Loucy (cell line): ENCODE measurements around the gene THOP1.

Source experiments
- H2AFZ ChIP-seq: fragments of 200-600 bp; sonication (generic); 2 replicates; pipeline ENCODE4 v1.6.0; 2016; ENCODE audit warnings: antibody characterized with exemption, mild to moderate bottlenecking, low read length, moderate library complexity
- H3F3A ChIP-seq: fragments of 200-600 bp; 2 replicates; pipeline ENCODE4 v1.6.0; 2016; ENCODE audit warnings: antibody characterized with exemption, low read depth, mild to moderate bottlenecking
- H3K27me3 ChIP-seq: fragments of 200-600 bp; sonication (generic); 2 replicates; pipeline ENCODE4 v1.6.1; 2014; ENCODE audit warnings: low read length, mild to moderate bottlenecking; ENCODE audit not compliant: insufficient read depth, poor library complexity, severe bottlenecking
- H3K36me3 ChIP-seq: fragments of 200-600 bp; sonication (generic); 2 replicates; pipeline ENCODE4 v1.6.1; 2016; ENCODE audit warnings: low read length; ENCODE audit not compliant: insufficient read depth
- H3K4me1 ChIP-seq: fragments of 200-600 bp; sonication (generic); 2 replicates; pipeline ENCODE4 v1.5.1; 2014; ENCODE audit warnings: low read length, mild to moderate bottlenecking; ENCODE audit not compliant: insufficient read depth, poor library complexity, severe bottlenecking
- H3K4me2 ChIP-seq: fragments of 200-600 bp; sonication (generic); 2 replicates; pipeline ENCODE4 v1.6.0; 2014; ENCODE audit warnings: antibody characterized with exemption, low read length, low read depth, mild to moderate bottlenecking; ENCODE audit not compliant: poor library complexity, severe bottlenecking
- H3K4me3 ChIP-seq: fragments of 200-600 bp; sonication (generic); 2 replicates; pipeline ENCODE4 v1.5.1; 2014; ENCODE audit warnings: low read length, mild to moderate bottlenecking, mixed read lengths; ENCODE audit not compliant: poor library complexity, severe bottlenecking
- H3K79me2 ChIP-seq: fragments of 200-600 bp; sonication (generic); 2 replicates; pipeline ENCODE4 v1.6.1; 2014; ENCODE audit warnings: low read length; ENCODE audit not compliant: insufficient read depth
- H3K9ac ChIP-seq: fragments of 200-600 bp; sonication (generic); 2 replicates; pipeline ENCODE4 v1.6.0; 2014; ENCODE audit warnings: mild to moderate bottlenecking, low read depth, low read length, moderate library complexity; ENCODE audit not compliant: poor library complexity, severe bottlenecking
- H3K9me2 ChIP-seq: fragments of 200-600 bp; sonication (generic); replicated peaks from 2 replicates; pipeline ENCODE4 v1.6.1; 2016; ENCODE audit warnings: low read depth, low read length, mixed read lengths
- H3K9me3 ChIP-seq: fragments of 200-600 bp; sonication (generic); 2 replicates; pipeline ENCODE4 v1.6.1; 2014; ENCODE audit warnings: mild to moderate bottlenecking, antibody characterized with exemption, low read length, low read depth; ENCODE audit not compliant: insufficient read depth
- H4K20me1 ChIP-seq: fragments of 200-600 bp; sonication (generic); 2 replicates; pipeline ENCODE4 v1.6.0; 2014; ENCODE audit warnings: antibody characterized with exemption, low read length, mild to moderate bottlenecking; ENCODE audit not compliant: insufficient read depth, poor library complexity, severe bottlenecking
- EZH2phosphoT487 ChIP-seq: fragments of 200-600 bp; IDR thresholded peaks from 2 replicates; pipeline ENCODE4 v1.6.1; 2018; ENCODE audit warnings: antibody characterized with exemption, mild to moderate bottlenecking, moderate library complexity, borderline replicate concordance
- TF ChIP-seq, protein P1 (sequence below): fragments of 200-600 bp; sonication (generic); conservative IDR thresholded peaks from 2 replicates; pipeline ENCODE4 v1.5.1; 2014; ENCODE audit warnings: mild to moderate bottlenecking, antibody characterized with exemption, low read length

Gene THOP1

DNA sequence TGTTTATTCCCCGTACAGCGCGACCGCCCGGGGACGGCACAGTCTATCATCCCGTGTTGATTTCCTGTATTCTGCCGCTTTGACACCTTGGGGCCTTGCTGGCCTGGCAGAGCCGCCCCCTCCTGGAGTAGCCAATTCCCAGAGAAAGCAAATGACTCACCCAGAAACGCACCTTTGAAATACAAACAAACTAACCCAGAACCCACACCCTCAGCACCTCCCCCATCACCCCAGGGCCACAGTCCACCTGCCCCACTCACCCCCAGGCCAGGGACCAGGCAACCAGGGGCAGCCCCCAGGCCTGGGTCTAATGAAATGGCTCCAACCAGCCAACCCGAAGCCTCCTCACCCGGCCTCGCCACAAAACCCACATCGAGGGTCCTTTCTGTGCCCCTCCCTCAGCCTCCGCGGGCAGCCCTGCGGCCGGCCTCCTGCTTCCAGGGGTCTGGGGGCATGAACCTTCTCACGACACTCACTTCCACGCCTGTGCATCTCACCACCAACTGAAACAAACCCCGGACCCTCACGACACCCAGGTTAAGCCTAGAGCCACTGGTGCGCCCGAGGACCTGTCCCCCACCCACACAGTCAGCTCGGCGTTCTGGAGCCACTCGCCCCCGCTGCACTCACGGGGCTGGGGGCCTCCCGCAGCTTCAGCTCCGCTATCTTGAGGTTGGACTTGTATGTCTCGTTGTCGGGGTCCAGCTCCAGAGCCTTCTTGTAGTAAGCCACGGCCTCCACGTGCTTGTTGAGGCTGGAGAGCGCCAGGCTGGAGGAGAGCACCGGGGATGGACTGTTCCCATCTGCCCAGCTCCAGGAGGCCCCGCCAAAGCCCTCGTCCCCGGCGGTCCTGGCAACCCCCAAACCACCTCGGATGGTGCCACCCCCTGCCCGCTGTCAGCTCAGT lies 23.2 kb upstream of the THOP1 start:
- Histone ChIP-seq H3K9ac (no peak overlapping the region), H3K4me2 (no peak overlapping the region), H3F3A (no peaks in the 10 kb centered on the region), H3K36me3 (peaks cover 64% of the 10 kb centered on the region), H3K4me1 (no peaks in the 10 kb centered on the region), H3K27me3 (no peaks in the 10 kb centered on the region), H3K79me2 (no peaks in the 10 kb centered on the region), H3K4me3 (no peak overlapping the region), H2AFZ (no peak overlapping the region), H3K9me2 (no peaks in the 10 kb centered on the region), H4K20me1 (peaks cover 3% of the 10 kb centered on the region), H3K9me3 (no peaks in the 10 kb centered on the region)
- no peak for TF ChIP-seq EZH2phosphoT487
- TF ChIP-seq, protein P1, sequence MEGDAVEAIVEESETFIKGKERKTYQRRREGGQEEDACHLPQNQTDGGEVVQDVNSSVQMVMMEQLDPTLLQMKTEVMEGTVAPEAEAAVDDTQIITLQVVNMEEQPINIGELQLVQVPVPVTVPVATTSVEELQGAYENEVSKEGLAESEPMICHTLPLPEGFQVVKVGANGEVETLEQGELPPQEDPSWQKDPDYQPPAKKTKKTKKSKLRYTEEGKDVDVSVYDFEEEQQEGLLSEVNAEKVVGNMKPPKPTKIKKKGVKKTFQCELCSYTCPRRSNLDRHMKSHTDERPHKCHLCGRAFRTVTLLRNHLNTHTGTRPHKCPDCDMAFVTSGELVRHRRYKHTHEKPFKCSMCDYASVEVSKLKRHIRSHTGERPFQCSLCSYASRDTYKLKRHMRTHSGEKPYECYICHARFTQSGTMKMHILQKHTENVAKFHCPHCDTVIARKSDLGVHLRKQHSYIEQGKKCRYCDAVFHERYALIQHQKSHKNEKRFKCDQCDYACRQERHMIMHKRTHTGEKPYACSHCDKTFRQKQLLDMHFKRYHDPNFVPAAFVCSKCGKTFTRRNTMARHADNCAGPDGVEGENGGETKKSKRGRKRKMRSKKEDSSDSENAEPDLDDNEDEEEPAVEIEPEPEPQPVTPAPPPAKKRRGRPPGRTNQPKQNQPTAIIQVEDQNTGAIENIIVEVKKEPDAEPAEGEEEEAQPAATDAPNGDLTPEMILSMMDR, result no peak

DNA sequence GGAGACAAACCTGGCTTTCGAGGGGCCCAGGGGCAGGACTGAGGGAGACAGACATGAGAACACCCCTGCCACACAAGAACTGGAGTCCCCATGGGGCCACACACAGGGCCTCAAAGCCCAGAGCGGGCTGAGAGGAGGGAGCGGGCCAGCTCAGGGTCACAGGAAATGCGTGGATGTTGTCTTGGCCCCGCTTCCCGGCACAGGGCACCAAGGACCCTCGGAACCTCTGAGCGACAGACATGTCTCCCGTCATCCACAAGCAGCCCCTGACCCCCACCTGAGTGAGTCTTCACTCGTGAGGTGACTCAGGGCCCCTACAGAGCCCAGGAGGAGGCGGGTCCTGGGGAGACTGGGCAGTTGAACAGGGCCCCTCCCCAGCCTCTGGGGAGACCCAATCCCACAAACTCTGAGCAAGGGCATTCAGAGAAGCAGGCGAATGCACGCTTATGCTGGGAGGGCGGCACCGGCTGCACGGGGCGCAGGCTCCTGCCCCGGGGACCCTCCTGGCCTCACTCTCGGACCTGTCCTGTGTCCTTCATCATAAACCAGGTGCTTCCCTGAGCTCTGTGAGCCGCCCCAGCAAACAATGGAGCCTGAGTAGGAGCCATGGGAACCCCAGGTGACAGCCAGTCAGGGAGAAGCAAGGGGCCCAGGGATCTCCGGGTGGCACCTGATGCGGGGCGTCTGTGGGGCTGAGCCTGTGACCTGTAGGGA lies 22.4 kb upstream of the THOP1 start:
- Histone ChIP-seq H4K20me1 (peaks cover 3% of the 10 kb centered on the region), H3K4me2 (no peak overlapping the region), H3K4me1 (no peaks in the 10 kb centered on the region), H3K27me3 (no peaks in the 10 kb centered on the region), H3K79me2 (peaks cover 2% of the 10 kb centered on the region; the same call in 1 of the 2 replicates), H3K4me3 (no peak overlapping the region), H3K9me2 (no peaks in the 10 kb centered on the region), H2AFZ (no peak overlapping the region), H3K9ac (no peak overlapping the region), H3K36me3 (peaks cover 72% of the 10 kb centered on the region), H3F3A (no peaks in the 10 kb centered on the region), H3K9me3 (no peaks in the 10 kb centered on the region)
- TF ChIP-seq, protein P1, result no peak
- TF ChIP-seq EZH2phosphoT487, result no peak

DNA sequence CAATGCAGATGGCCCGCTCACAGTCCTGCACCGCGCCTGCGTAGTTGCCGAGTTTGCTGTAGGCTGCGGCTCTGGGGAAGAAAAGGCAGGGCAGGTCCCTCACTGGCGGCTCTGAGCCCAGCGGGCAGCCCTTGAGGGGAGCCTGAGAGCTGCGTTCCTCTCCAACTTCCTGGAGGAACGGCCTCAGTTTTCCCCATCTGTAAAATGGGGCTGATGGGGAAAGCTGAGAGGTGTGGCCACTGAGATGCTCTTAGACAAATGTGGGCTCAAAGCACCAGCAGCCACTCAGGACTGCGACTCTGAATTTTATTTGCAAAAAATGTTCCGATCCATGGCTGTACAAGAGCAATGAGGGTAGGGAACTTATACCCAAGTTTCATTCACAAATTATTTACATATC lies 21.6 kb upstream of the THOP1 start:
- Histone ChIP-seq H3K9ac (no peak overlapping the region), H3K9me3 (no peaks in the 10 kb centered on the region), H3K27me3 (no peaks in the 10 kb centered on the region), H3K9me2 (no peaks in the 10 kb centered on the region), H2AFZ (no peak overlapping the region), H3K79me2 (peaks cover 4% of the 10 kb centered on the region; the same call in 1 of the 2 replicates), H3K36me3 (peaks cover 75% of the 10 kb centered on the region), H3F3A (no peaks in the 10 kb centered on the region), H3K4me3 (no peak overlapping the region), H3K4me2 (no peak overlapping the region), H3K4me1 (no peaks in the 10 kb centered on the region), H4K20me1 (peaks cover 4% of the 10 kb centered on the region)
- TF ChIP-seq EZH2phosphoT487, result no peak
- TF ChIP-seq, protein P1, result no peak
